ENCODE data around the gene TMOD2.

The TMOD2 gene

GRCh38 chr15:51754267-51754666, 2.9 kb downstream of the TMOD2 start:
- TF ChIP-seq CTCF (IDR thresholded peaks at IDR 0.05; ENCODE audit: control extremely low read depth, extremely low read depth, low read depth, missing control alignments): no peak
- DNase-seq (ENCODE audit: extremely low spot score): no peak
- POLR2A ChIA-PET: no interaction called here
- CTCF ChIA-PET: interaction anchor here (2.4 to 5.8 kb wide), 2 partner anchors 23 to 104 kb away, joined by 8 to 41 read pairs; no protein-coding TSS in a partner anchor

GRCh38 chr15:51755790-51756189, 4.4 kb downstream of the TMOD2 start:
- no peak for TF ChIP-seq CTCF (IDR thresholded peaks at IDR 0.05; ENCODE audit: control extremely low read depth, extremely low read depth, low read depth, missing control alignments)
- ChIA-PET POLR2A (no interaction called here), CTCF (interaction anchor here (1.1 to 5.8 kb wide), 5 partner anchors 8 to 106 kb away, joined by 3 to 41 read pairs (median 8); no protein-coding TSS in a partner anchor)
- no peak for DNase-seq (ENCODE audit: extremely low spot score)

- POLR2A ChIA-PET: no interaction called here
- no peak for DNase-seq (ENCODE audit: extremely low spot score)
- no peak for TF ChIP-seq CTCF (IDR thresholded peaks at IDR 0.05; ENCODE audit: control extremely low read depth, extremely low read depth, low read depth, missing control alignments)
- CTCF ChIA-PET: interaction anchor here (1.9 to 5.8 kb wide), 4 partner anchors 14 to 106 kb away, joined by 4 to 41 read pairs (median 10); no protein-coding TSS in a partner anchor
These were observed 5.1 kb downstream of the TMOD2 start for GRCh38 chr15:51756482-51756881.

- POLR2A ChIA-PET: interaction anchor here (0.7 kb wide), 2 partner anchors 26 to 101 kb away, joined by 3 read pairs; no protein-coding TSS in a partner anchor
These were observed 6.1 kb downstream of the TMOD2 start for GRCh38 chr15:51757450-51757849.

GRCh38 chr15:51758645-51759044, 7.2 kb downstream of the TMOD2 start:
- no peak for DNase-seq (ENCODE audit: extremely low spot score)
- ChIA-PET CTCF (interaction anchor here (1.0 to 5.8 kb wide), 4 partner anchors 9 to 108 kb away, joined by 3 to 41 read pairs (median 13); no protein-coding TSS in a partner anchor), POLR2A (interaction anchor here (0.5 kb wide), 1 partner anchor 910 kb away, joined by 5 read pairs; no protein-coding TSS in a partner anchor)
- no peak for TF ChIP-seq CTCF (IDR thresholded peaks at IDR 0.05; ENCODE audit: control extremely low read depth, extremely low read depth, low read depth, missing control alignments)

More at GRCh38 chr15:51757450-51757849, 6.1 kb downstream of the TMOD2 start:
- no peak for DNase-seq (ENCODE audit: extremely low spot score)
- CTCF ChIA-PET: interaction anchor here (0.7 to 5.8 kb wide), 9 partner anchors 10 to 259 kb away, joined by 3 to 41 read pairs (median 4); partner anchors contain the start of gene LYSMD2
- no peak for TF ChIP-seq CTCF (IDR thresholded peaks at IDR 0.05; ENCODE audit: control extremely low read depth, extremely low read depth, low read depth, missing control alignments)

- POLR2A ChIA-PET: no interaction called here
- TF ChIP-seq CTCF (IDR thresholded peaks at IDR 0.05; ENCODE audit: control extremely low read depth, extremely low read depth, low read depth, missing control alignments): peak; percentile 24
- DNase-seq (ENCODE audit: extremely low spot score): no peak
- CTCF ChIA-PET: interaction anchor here (3.0 kb wide), 1 partner anchor 8 kb away, joined by 10 read pairs; no protein-coding TSS in a partner anchor
These were observed 8.2 kb downstream of the TMOD2 start for GRCh38 chr15:51759557-51760070.

All from GM10248 (cell line).